TTC549 (cell line): ENCODE results near the gene MARF1.
"Not testable (repeated sequence)": the region's sequence is repeated elsewhere in the genome, so short reads cannot be mapped to it uniquely, and the experiment has no call there.

Experiments
- FAIRE-seq: peaks from 2 replicates; lab custom pipeline; 2012; peaks lifted over from hg19 to GRCh38; lab: Jason Lieb, UNC

Gene MARF1

DNA sequence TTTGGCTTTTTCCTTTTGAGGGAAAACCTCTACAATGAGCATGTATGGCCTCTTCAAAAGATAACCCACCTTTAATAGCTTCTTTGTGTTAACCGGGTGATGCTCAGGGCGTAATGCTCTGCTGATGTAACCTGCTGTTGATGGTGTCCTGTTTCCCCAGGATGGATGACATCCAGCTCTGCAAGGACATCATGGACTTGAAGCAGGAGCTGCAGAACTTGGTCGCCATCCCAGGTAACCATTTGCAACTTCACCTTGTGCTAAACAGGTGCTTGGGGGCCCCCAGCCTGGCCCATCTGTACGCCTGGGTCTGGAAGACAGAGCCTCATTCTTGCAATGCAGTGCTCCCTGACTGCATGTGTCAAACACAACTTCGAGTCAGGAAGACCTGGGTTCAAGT lies 75.1 kb downstream of the MARF1 start:
- no peak for FAIRE-seq

DNA sequence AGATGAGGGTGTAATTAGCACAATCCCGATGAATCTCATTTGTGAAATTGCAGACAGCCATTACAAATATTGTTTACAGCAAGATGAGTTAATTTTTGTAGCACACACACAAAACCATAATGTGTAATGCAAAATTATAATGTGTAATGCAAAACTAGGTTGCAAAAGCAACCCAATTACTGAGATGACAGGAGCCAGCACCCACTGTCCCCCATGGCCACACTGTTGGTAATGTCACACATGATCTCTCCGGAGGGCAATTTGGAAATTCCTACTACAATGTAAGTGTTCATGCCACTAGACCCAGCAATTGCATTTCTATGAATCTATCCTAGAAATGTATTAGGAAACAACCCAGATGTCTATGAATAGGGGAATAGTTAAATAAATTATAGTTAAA lies 76.9 kb downstream of the MARF1 start:
- FAIRE-seq, result no peak

DNA sequence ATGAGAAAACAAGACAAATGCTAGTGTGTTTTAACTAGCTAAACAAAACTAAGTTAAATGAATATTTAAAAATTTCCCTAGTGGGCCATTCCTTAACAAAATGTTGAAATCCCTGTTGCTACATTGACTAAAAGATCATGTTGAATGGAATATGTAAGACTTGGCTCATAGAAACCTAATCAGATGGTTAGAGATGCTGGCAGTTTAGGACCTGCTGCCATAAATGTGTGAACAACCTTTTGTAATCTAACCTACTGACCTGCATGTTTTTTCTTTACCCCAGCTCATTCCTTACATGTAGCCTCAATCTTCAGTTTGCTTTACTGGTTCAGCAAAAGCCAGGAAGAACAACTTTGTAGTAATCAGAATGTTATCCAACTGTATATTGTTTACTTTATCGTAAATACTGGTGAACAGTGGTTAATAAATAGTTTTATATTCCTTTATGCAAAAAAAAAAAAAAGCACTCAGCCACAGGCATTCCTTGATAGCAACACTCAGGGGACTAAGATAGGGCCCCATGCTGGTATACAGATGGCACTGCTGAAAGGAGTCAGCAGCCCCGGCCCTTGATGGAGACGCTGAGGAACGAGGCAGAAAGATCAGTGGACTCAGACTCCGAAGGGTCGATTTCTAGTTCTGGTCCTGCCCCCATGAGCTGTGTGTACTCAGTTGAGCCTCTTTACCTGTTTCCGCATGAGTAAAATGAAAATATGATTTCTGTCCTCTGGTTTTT lies 78.2 kb downstream of the MARF1 start:
- no peak for FAIRE-seq

GRCh38 chr16:15559176-15559575 lies 83.8 kb downstream of the MARF1 start:
- no peak for FAIRE-seq

DNA sequence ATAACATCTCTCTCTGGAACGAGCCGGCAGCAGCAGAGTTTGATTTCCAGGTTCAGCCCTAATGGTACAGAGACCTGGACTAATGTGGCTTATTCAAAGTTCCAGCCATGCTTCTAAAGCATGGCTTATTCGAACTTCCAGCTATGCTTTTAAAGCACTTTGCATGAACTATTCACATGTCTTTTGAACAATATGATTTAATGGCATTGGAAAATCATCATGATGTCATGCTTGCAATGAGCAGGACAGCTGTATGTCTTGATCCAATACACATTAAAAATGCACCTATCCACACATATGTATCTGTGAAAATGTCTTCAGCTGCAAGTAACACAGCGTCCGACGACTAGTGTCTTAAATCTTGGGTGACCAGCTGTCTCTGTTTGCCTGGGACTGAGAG lies 85.7 kb downstream of the MARF1 start:
- no peak for FAIRE-seq

DNA sequence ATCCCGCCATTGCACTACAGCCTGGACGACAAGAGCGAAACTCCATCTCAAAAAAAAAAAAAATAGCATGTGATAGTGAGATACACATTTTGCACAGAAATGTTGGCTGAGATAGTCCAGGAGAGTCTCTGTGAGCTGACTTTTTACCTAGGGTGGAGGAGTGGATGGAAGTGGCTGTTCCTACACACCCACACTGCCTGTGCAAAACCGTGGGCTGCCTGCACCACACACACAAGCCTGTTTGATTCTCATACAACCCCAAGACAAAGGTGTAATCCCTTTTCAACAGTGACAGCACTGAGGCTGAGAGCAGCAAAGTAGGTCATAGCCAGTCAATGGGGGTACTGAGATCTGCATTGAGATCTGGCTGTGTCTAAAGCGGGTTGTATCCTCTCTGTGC lies 86.8 kb downstream of the MARF1 start:
- no peak for FAIRE-seq

GRCh38 chr16:15553313-15554088 lies 89.5 kb downstream of the MARF1 start:
- FAIRE-seq, result no peak

GRCh38 chr16:15552507-15552906 lies 90.4 kb downstream of the MARF1 start:
- no peak for FAIRE-seq

GRCh38 chr16:15548482-15548891 lies 94.5 kb downstream of the MARF1 start:
- no peak for FAIRE-seq

DNA sequence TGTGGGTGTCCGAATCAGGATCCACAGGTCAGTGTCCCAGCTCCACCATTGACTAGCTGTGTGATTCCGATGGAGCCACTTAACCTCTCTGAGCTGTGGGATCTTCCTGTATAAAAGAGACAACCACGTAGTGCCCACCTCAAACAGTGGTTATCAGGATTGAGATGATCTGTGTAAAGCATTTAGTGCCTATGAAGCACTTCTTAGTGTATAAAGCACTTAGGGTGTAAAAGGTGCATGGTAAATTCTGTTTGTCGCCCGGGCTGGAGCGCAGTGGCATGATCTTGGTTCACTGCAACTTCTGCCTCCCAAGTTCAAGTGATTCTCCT lies 95.2 kb downstream of the MARF1 start:
- FAIRE-seq, result no peak

GRCh38 chr16:15547072-15547767 lies 95.7 kb downstream of the MARF1 start:
- not testable (repeated sequence) for FAIRE-seq

DNA sequence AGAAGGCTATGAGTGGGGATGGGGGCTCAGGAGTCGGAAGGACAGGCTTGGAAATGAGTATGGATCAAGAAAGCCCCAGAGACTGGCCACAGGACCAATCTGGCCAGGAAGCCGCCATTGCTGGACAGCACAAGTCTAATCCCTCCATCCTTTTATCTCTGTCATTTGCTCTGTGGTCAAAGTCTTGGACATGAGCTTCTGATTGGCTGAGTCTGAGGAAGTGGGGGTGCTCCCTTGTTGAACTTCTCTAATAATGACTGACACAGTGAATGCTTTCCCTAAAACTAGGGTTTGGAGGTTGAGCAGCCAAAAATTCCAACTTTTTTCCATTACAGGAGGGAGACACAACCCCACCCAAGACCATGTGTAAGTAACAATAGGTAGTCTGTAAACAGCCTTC lies 97.4 kb downstream of the MARF1 start:
- no peak for FAIRE-seq

DNA sequence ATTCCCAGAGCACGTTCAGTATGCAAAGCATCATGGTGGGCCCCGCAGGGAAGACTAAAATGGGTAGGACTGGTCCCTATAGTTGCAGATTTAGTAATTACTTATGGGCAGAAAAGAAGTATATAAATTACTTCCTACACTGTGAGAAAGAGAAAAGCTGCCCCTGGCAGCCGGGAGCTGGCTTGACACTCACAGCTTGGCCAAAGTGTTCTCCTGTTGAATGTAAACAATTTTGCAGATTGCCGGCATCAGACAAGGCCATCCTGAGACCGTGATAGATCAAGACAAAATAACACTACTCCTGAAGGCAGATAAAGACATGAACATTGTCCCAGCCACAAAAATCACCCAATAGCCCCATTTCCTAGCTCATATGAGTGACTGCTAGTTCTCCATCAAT lies 98.5 kb downstream of the MARF1 start:
- no peak for FAIRE-seq
